Transverse colon (tissue), 4 donors: ENCODE data around the gene DKC1.

Experiments
- CTCF ChIP-seq, 5 experiments: fragments of 200-600 bp in 3 of 5; fragments of 450-650 bp in 2 of 5; sonication (generic) in 3 of 5; IDR thresholded peaks; 1 replicate in 2 of 5; 2 replicates in 3 of 5; pipeline ENCODE4 v1.5.1; 2016 to 2017; ENCODE audit warnings: antibody characterized with exemption in 5 of 5, inconsistent platforms in 3 of 5, mild to moderate bottlenecking in 2 of 5, moderate library complexity in 1 of 5
- POLR2A ChIP-seq: fragments of 450-650 bp; IDR thresholded peaks from one replicate; pipeline ENCODE4 v1.6.1; 2016; ENCODE audit warnings: antibody characterized with exemption, mild to moderate bottlenecking, moderate library complexity
- POLR2AphosphoS5 ChIP-seq, 3 donors: sonication (generic); formaldehyde crosslinking; IDR thresholded peaks; one replicate each; pipeline ENCODE4 v1.6.1; 2016; ENCODE audit warnings: antibody characterized with exemption in 3 of 3

GRCh38 chrX:154731184-154731583 is 31.5 kb upstream of the DKC1 start:
- TF ChIP-seq CTCF (IDR thresholded peaks at IDR 0.05), result no peak
- TF ChIP-seq POLR2AphosphoS5 (IDR thresholded peaks at IDR 0.05), result no peak
- TF ChIP-seq POLR2A, result no peak
